ENCODE measurements around the gene BIN2.
A peak's percentile ranks its signal among the peaks of the same experiment; 100 is the strongest.

Gene BIN2

DNA sequence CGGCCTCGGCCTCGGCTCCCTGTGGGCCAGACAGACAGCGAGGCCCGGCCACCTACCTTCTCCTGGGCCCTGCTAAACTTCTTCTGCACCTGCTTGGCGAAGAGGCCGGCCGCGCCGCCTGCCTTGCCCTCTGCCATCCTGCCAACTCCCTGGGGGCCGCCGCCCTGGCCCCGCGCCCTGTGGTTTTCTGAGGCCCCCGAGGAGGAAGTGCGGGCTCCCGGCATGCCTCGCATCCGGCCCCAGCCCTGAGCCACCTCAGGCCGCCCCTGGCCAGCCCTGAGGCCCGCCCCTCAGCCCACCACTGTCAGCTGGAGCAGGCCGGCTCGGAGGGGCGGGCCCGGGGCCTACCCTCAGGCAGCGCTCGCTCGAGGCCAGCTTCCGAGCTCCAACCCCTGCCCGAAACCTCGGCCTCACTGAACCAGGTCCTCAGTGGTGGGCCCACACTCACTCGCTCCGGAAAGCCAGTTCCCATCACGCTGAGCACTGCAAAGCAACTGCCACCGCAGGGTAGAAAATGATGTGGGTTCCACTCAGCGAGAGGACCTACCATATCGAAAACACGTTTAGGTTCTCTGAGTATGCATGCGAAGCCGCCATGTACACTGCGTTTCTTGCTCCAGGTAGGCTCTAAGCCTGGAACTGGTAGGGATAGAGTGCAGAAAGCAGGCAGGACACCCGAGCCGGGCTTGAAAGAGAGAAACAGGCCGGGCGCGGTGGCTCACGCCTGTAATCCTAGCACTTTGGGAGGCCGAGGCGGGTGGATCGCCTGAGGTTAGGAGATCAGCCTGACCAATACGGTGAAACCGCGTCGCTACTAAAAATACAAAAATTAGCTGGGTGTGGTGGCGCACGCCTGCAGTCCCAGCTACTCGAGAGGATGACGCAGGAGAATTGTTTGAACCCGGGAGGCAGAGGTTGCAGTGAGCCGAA is at the start of gene BIN2:
BIN2 (minus strand) TSS at position 209 of the 930 bp plus-strand sequence; CDS start at position 137, 72 bp downstream.
- FAIRE-seq, result no peak

DNA sequence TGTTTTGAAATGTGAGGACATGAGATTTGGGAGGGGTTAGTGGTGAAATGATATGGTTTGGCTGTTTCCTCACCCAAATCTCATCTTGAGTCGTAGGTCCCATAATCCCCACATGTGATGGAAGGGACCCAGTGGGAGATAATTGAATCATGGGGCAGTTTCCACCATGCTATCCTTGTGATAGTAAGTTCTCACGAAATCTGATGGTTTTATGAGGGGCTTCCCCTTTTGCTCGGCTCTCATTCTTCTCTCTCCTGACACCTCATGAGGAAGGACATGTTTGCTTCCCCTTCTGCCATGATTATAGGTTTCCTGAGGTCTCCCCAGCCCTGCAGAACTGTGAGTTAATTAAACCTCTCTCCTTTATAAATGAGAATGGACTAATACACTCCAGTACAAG is 49.2 kb upstream of the BIN2 start:
- no peak for FAIRE-seq

DNA sequence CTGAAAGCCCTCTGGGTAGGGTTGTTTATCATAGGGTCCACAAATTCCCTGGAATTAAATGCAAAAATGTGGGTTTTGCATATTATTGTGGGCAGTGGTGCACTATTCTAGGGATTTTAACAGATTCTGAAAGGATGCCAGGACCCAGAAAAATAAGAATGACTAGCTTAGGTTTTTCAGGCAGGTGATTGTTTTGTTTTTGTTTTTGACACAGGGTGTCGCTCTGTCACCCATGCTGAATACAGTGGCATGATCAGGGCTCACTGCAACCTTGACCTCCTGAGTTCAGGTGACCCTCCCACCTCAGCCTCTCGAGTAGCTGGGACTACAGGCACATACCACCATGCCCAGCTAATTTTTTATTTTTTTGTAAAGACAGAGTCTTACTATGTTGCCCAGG is 48.0 kb upstream of the BIN2 start:
- FAIRE-seq, result no peak

DNA sequence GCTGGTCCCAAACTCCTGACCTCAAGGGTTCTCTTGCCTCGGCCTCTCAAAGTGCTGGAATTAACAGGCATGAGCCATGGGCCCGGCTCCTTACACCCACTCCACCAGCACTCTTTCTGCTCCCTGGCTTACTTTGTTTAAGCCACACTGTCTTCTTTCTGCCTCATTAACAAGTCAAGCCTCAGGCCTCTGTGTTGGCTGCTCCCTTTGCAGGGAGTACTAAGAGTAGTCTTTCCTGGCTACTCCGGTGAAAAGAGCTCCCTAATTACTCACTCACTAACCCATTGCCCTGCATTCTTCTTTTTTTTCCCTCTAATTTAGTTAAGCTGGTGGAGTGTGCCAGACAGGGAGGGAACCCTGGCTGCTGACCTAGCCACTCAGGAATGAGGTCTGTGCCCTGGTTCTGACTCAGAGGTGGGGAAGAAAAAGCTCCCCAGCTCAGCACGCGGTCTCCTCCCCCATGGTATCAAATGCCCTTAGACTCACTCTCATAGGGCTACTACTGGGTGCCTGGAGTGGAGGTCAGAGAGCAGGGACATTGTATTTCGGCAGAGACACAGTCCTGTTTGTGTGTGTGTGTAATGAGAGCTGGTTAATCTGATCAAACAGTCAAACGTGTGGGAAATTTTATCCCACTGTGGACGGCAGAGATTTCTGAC is 47.5 kb upstream of the BIN2 start:
- FAIRE-seq, result peak; percentile 23

DNA sequence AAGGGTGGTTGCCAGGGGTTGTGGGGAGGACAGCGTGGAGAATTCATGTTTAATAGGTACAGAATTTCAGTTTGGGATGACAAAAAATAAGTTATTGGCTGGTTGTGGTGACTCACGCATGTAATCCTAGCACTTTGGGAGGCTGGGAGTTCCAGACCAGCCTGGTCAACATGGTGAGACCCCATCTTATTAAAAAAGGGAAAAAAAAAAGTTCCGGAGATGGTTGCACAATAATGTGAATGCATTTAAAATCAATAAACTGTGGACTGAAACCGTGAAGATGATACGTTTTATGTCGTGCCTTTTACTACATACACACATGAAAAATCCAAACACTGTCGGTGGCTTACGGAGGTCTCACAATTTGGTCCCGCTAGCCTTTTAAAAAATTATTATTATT is 46.7 kb upstream of the BIN2 start:
- no peak for FAIRE-seq

DNA sequence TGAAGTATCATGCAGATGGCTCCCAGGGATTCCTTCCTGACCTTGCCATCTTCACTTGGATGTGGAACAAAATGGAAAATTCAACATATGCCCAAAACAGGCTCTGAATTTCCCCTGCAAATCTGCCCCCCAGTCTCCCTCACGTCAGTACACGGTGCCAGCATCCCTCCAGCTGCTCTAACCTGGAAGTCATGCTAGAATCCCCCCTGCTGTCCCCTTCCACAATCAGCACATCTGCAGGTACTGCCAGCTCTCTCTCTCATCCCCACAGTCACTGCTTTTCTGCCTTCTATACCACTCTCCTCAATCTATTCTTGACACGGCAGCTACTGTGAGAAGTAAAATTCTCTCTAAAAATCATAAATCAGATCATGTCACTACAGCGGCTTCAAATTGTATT is 45.6 kb upstream of the BIN2 start:
- no peak for FAIRE-seq

DNA sequence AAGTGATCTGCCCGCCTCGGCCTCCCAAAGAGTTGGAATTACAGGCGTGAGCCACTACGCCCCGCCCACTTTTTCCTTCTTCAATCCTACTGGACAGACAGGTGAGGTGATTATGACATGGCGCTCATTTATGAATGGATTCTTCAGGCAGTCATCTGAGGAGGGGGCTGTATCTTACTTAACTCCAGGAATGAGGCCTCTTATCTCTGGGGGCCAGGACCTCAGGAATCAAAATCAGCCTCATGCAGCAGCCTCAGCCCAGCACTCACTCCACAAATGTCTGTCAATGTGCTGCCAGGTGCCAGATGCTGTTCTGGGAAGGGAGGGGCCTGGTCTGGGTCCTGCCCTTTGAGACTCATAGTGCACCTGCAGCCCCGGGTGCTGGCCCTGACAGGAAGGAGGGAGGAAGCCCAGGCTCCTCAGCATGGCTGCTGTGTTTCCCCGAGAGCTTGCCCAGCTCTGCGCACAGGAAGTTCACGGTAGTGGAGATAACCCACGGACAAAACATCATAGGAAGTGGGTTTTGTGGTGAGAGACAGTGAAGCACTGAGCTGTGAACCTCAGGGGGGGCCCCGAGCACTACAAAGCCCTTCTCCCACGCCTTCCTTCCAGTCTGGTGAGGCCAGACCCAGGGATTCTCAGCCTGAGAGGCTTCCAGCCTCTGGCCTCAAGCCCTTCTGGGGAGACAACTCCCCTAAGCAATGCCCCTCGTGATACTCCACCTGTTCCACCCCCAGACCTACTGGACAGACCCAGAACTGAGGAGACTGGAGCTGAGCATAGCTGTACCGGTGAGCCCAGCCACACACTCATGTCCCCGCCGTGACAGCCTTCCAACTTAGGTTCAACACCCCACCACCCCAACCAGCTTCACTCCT is 44.9 kb upstream of the BIN2 start:
- no peak for FAIRE-seq

DNA sequence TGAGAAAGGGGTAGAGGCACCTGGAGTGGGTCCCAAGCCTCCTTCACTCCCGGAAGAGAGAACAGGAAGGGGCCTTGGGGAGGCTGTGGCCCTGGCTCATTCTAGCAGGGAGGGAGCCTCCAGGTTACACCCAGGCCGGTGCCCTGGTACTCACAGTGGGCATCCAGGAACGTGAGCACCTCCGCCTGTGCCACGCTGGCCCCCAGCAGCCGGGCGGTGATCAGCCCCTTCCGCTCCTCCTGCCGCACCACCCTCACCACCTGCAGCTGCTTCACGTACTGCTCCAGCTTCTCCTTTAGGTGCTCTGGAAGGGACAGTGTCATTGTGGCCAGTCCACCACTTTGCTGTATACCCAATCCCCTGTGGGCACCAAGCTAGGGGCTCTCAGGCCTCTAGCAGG is 41.3 kb upstream of the BIN2 start:
- no peak for FAIRE-seq

DNA sequence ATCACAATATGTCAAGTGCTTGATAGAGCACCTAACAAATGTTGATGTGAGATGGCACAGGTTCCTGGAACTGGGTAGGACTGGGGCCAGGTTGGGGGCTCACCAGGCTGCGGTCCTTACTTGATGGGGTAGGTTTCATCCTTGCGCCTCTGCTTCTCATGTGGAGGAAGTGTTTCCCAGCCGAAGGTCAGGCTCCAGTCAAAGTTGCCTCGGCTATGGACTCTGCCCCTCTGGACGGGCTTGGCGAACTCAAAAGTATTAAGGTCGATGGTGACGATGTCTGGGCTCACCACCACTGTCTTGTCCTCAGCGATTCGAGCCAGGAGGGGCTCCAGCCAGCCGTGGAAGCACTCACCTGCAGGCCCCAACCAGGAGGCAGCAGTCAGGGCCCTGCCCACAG is 40.0 kb upstream of the BIN2 start:
- FAIRE-seq, result no peak

DNA sequence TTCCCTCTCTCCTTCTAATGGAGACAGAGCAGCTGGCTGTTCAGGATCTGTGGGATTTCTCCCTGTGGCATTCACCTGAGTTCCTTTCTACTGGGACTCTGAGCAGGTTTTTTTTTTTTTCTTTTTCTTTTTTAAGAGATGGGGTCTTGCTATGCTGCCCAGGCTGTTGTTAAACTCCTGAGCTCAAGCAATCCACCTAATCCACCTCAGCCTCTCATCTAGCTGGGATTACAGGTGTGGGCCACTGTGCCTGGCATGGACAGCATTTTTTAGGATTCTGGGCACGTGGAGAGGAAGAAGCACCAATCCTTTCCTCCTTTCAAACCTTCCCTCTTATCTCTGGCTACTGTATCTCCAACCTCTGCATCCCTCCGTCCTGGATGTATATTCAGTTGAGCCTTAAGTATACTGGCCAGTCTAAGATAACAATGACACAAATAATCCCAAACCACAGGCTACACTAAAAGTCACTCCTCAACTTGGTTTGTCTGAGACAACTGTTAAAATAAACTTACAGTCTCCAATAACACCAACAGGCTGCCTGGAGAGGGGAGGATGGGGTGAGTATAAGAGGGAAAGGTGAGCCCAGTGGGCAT is 38.9 kb upstream of the BIN2 start:
- FAIRE-seq, result no peak

DNA sequence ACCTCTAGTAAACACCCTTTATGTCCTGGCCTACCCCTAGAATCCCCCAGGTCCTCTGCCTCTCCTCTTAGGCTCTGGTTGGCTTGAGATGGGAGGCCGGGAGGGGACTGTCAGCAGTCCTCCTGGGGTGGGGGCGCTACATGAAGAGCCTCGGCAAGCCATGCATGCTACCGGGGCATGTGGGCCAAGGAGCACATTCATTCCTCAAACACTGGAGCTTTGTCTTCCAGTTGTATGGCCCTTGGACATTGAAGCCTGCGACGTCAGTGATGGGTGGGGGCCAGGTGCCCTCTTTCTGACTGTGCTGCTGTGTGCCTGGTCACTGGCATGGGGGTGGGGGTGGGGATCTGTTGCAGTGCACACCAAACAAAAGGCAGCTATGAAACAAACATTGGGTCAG is 38.3 kb upstream of the BIN2 start:
- no peak for FAIRE-seq

DNA sequence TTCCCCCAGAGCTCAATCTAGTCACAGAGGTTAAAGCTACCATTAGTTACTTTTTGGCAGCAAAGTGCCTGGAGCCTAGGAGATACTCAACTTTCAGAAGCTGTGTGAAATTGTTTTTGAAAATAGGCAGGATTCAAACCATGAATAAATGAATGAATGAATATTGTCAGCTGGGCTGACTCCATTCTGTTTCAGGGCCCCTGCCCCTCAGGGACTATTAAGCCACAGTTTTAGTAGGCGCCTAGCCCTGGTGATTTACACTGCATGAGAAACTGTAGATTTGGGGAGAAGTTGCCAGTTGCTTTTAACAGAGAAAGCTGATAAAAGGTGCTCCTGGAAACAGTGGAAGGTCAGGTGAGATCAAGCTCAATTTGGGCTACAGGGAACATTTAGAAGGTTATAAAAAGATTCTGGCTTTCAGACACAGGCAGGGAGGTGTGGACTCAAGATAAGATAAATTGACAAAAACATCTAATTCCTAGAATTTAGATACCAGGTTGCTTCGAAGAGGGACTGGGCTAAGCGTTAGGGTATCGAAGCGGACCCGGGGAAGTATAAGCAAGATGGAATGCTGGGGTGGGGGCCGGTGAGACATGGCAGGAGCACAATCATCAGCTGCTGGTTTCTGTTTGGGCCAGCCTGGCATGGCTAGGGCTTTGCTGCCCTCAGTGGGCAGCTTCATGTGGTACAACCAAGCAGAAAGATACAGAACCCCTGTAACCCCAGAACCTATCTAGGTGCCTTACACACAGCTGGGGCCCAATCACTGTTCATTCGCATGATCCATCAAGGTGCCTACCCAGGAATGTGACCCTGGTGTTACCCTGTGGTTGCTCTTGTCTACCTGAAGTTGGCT is 37.4 kb upstream of the BIN2 start:
- FAIRE-seq, result no peak

DNA sequence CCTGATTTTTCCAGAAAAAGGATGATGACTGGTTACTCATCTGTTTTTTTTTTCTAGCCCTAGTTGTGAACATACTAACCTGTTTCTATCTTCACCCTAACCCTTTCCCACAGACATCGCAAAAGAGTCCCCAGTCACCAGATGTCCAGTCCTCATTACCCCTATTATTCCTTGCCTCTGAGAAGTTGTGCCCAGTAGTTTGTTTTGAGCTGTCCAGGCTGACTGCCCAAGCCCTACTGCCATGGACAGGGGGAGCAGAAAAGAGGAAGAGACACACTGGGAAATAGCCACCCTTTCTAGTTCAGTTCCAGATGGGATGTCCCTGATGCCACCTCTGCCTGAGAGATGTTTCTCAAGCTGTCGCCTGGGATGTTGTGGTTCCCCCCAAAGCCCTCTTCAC is 36.3 kb upstream of the BIN2 start:
- no peak for FAIRE-seq

DNA sequence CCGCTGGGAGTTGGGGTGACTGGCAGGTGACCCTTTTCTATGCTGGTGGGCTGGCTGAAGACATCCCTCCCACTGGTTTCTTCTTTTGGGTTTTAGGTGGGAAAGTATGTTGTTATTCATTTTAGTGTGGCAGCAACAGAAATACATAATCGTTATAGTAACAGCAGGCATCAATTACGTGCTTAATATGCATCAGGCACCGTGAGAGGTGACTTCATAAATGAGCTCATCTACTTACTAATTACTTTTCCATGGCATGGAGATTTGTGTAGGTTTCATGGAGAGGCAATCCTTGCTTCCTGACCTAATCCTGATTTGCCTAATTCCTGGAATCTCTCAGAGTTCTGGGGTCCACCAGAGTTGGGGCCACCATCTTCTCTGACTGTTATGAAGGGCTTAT is 35.9 kb upstream of the BIN2 start:
- FAIRE-seq, result no peak

DNA sequence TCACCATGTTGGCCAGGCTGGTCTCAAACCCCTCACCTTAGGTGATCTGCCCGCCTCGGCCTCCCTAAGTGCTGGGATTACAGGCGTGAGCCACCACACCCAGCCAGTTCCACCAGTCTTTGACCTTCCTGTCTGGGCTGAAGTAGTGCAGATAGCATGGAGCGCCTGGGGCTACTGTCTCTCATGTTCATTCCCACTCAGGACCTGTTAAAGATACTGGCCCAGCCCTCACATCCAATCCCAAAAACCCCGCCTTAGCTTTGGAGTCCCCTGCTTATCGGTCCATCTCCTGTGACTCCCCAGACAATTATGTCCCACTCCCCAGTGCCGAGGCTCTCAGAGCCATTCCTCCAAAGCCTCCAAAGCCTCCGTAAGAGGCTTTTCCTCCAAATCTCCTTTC is 34.5 kb upstream of the BIN2 start:
- FAIRE-seq, result no peak

DNA sequence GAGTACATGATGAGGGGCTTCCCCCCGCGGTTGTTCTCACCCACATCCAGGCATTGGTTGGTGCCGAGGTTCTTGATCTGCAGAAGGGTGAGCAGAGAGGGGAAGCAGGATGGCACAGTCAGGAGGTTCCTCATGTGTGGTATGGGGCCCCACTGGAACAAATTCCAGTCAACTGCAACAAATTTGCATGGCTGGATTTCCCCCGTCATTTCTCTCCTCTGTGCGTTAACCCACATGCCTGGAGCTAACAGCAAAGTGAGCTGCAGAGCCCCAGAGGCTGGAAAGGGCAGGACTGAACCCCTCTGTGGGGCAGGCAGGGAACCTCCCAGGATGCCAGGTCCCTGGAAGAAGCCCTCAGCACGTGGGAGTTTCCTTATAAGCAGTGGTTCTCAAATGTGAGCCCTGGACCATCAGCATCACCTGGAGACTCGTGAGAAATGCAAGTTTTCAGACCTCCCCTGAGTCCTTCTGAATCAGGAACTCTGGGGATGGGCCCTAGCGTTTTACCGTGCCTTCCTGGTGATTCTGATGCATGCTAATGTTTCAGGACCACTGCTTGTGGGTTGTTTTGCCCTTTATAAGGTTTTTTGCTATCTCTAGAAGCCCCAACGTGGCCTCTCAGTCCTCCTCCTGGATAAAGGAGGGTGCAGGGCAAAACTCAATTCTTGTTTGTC is 33.5 kb upstream of the BIN2 start:
- FAIRE-seq, result no peak

DNA sequence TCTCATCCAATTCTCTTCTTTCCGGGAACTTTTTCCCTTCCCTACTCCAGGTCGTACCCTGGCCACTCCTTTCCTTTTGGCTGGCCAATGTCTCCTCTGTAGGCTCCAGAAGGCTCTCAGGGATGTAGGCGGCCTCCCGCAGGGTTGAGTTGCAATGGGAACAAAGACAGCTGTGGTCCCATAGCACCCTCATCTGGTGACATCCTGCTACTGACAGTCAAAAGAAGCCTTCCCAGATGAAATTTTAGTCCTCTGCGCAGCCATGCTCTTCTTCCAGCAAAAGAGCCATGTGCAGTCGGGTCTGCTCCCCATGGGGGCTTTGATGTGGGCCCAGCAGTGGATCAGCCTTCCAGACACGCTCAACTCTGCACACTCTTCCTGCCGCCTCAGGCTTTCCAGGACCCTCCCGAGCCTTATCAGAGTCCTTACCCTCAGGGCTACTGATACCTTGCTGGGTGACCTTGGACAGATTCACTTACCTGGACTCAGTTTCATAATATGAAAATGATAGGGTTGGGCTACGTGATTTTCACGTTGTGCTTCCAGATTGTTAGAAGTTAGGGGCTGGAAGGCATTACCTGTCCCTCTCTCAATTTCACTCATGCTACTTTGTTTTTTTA is 28.0 kb upstream of the BIN2 start:
- no peak for FAIRE-seq

DNA sequence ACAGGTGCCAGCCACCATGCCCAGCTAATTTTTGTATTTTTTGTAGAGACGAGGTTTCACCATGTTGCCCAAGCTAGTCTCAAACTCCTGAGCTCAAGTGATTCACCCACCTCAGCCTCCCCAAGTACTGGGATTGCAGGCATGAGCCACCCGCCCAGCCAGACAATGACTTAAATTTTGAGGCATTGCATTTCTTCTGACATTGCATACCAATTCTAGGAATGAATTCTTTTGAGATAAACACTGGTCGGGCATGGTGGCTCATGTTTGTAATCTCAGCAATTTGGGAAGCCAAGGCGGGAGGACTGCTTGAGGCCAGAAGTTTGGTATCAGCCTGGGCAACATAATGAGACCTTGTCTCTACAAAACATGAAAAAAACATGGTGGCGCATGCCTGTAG is 25.1 kb upstream of the BIN2 start:
- no peak for FAIRE-seq

DNA sequence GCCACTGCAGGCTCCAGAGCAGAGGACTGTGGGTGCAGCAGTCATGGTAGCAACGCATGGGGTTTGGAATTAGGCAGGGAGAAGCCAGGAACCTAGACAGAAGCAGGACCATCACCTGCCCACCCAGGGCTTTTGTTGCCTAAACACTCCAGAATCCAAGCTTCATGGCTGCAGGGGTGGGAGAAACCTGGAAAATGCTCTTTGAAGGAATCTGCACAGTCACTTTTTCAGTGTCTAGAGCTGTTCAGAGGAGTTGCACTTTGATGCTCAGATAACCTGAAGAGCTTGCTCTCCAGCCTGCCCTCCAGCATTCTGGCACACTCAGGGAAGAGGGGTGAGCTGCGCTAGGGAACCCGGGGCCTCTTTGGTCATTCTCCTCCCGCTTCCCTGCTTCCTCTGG is 24.1 kb upstream of the BIN2 start:
- no peak for FAIRE-seq

DNA sequence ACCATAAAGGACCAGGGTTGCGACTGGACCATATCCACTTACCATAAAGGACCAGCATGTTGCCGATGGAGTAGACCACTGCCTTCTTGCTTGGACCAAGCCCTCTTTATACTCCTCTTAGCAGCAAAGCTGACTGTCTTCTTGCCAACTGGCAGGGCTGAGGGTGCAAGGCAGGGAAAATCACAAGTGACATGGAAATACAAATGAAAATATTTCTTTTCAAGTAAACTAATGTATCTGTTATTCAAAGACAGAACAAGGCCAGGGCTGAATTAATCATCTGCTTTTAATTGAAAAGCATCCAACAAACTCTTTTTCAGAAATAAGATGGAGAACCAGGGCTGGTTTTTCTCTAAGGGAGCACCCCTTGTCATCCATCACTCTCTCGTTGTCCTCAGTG is 22.6 kb upstream of the BIN2 start, which contains the start of gene CELA1:
CELA1 (minus strand) TSS at position 99 of the 400 bp plus-strand sequence; CDS start at position 58, 41 bp downstream.
- no peak for FAIRE-seq

DNA sequence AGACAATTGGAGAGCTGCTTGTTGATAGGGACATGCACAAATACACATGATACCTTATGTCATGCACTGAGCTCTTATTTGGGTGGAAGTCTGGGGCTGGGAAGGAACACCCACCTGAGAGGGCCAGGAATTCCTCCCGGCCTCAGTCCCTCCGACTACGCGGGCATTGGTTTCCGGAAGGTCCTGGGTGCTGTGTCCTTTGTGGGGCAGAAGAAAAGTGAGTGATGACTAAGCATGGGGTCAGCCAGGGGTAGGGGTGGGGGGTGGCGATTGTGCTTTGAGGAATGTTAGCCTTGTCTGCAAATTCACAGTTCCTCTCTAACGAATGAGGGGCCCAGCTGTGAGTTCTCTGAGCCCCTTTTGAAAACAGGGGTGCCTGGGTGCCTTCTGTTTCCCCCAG is 21.7 kb upstream of the BIN2 start:
- no peak for FAIRE-seq
